GM15510 (cell line): ENCODE results near the gene LHPP.

ENCODE experiments used
- POLR2A ChIP-seq: IDR thresholded peaks from 3 replicates; pipeline ENCODE4 v1.6.1; 2011; ENCODE audit warnings: borderline replicate concordance; ENCODE audit not compliant: insufficient read length; ENCODE audit errors: extremely low read depth

LHPP gene

GRCh38 chr10:124616836-124617130 is 155.2 kb downstream of the LHPP start:
- TF ChIP-seq POLR2A, result no peak

GRCh38 chr10:124618470-124619073 is 156.9 kb downstream of the LHPP start:
- TF ChIP-seq POLR2A, result no peak

- TF ChIP-seq POLR2A, result no peak
Observed at GRCh38 chr10:124619195-124619594, 157.6 kb downstream of the LHPP start.

GRCh38 chr10:124619802-124620490 is 158.3 kb downstream of the LHPP start:
- TF ChIP-seq POLR2A, result no peak

GRCh38 chr10:124621637-124622036 is 160.0 kb downstream of the LHPP start:
- no peak for TF ChIP-seq POLR2A

- TF ChIP-seq POLR2A, result no peak
Observed at GRCh38 chr10:124622158-124622557, 160.5 kb downstream of the LHPP start.

- TF ChIP-seq POLR2A, result no peak
Observed at GRCh38 chr10:124622866-124623536, 161.4 kb downstream of the LHPP start.

GRCh38 chr10:124624006-124624405 is 162.4 kb downstream of the LHPP start:
- no peak for TF ChIP-seq POLR2A

- no peak for TF ChIP-seq POLR2A
Observed at GRCh38 chr10:124624466-124624865, 162.8 kb downstream of the LHPP start.

GRCh38 chr10:124624895-124625294 is 163.3 kb downstream of the LHPP start:
- no peak for TF ChIP-seq POLR2A

GRCh38 chr10:124625831-124626238 is 164.2 kb downstream of the LHPP start:
- TF ChIP-seq POLR2A, result no peak

GRCh38 chr10:124626759-124627380 is 165.2 kb downstream of the LHPP start:
- no peak for TF ChIP-seq POLR2A

- TF ChIP-seq POLR2A, result no peak
Observed at GRCh38 chr10:124627866-124628675, 166.4 kb downstream of the LHPP start.

GRCh38 chr10:124628676-124629021 is 167.0 kb downstream of the LHPP start:
- no peak for TF ChIP-seq POLR2A

- TF ChIP-seq POLR2A, result no peak
Observed at GRCh38 chr10:124629415-124629814, 167.8 kb downstream of the LHPP start.

- no peak for TF ChIP-seq POLR2A
Observed at GRCh38 chr10:124629842-124630241, 168.2 kb downstream of the LHPP start.

- no peak for TF ChIP-seq POLR2A
Observed at GRCh38 chr10:124630551-124630950, 168.9 kb downstream of the LHPP start.
